GM23338 (cell line): ENCODE data around the gene MMP26. TPM values are rescaled to one million over a fixed set of nuclear protein-coding genes. Genes with fewer than 3 reads are reported as not detected.

Source experiments
- ATAC-seq: fragments of 200-7000 bp; cut with Tn5 transposase; 3 replicates; pipeline ENCODE4 v1.9.1; 2020
- DNase-seq: peaks from one replicate; pipeline ENCODE4 v3.0.0-alpha.2; 2015; ENCODE audit warnings: low spot score
- H2AFZ ChIP-seq: fragments of 200-600 bp; sonication (generic); 2 replicates; pipeline ENCODE4 v1.8.0; 2016; ENCODE audit warnings: antibody characterized with exemption, mild to moderate bottlenecking, moderate library complexity
- H3F3A ChIP-seq: fragments of 200-600 bp; sonication (generic); replicated peaks from 2 replicates; pipeline ENCODE4 v1.8.0; 2017; ENCODE audit warnings: antibody characterized with exemption, mixed run types, low read depth
- H3K27ac ChIP-seq: fragments of 200-600 bp; sonication (generic); 2 replicates; pipeline ENCODE4 v1.6.1; 2016; ENCODE audit warnings: low read depth
- H3K27me3 ChIP-seq: fragments of 200-600 bp; sonication (generic); 2 replicates; pipeline ENCODE4 v1.8.0; 2016; ENCODE audit warnings: mild to moderate bottlenecking, mixed run types, moderate library complexity; ENCODE audit not compliant: insufficient read depth
- H3K36me3 ChIP-seq: fragments of 200-600 bp; sonication (generic); 2 replicates; pipeline ENCODE4 v1.8.0; 2016; ENCODE audit warnings: mild to moderate bottlenecking; ENCODE audit not compliant: insufficient read depth
- H3K4me1 ChIP-seq: fragments of 200-600 bp; sonication (generic); 2 replicates; pipeline ENCODE4 v1.8.0; 2016; ENCODE audit warnings: mild to moderate bottlenecking, moderate library complexity; ENCODE audit not compliant: insufficient read depth
- H3K4me2 ChIP-seq: fragments of 200-600 bp; sonication (generic); 2 replicates; pipeline ENCODE4 v1.7.1; 2017; ENCODE audit warnings: mixed run types
- H3K4me3 ChIP-seq: fragments of 200-600 bp; sonication (generic); 2 replicates; pipeline ENCODE4 v1.6.1; 2016; ENCODE audit warnings: mixed run types
- H3K79me2 ChIP-seq: fragments of 200-600 bp; sonication (generic); replicated peaks from 2 replicates; pipeline ENCODE4 v1.8.0; 2017; ENCODE audit warnings: mild to moderate bottlenecking; ENCODE audit not compliant: insufficient read depth
- H3K9me2 ChIP-seq: fragments of 200-600 bp; sonication (generic); 2 replicates; pipeline ENCODE4 v1.8.0; 2017; ENCODE audit not compliant: insufficient read depth
- H4K20me1 ChIP-seq: fragments of 200-600 bp; sonication (generic); replicated peaks from 2 replicates; pipeline ENCODE4 v1.8.0; 2017; ENCODE audit warnings: mild to moderate bottlenecking; ENCODE audit not compliant: insufficient read depth
- H3K27ac Mint-ChIP-seq: 2 replicates; pipeline ENCODE4 v1.8.0; 2020; ENCODE audit warnings: inconsistent platforms, mild to moderate bottlenecking, moderate library complexity, mixed read lengths
- H3K27me3 Mint-ChIP-seq: 3 replicates; pipeline ENCODE4 v1.8.0; 2022; ENCODE audit warnings: low read depth, mild to moderate bottlenecking, moderate library complexity, mixed read lengths, inconsistent platforms; ENCODE audit not compliant: insufficient read depth, poor library complexity
- H3K36me3 Mint-ChIP-seq: 3 replicates; pipeline ENCODE4 v1.8.0; 2021; ENCODE audit warnings: low read depth, mild to moderate bottlenecking, inconsistent platforms, moderate library complexity, mixed read lengths
- H3K4me1 Mint-ChIP-seq: 3 replicates; pipeline ENCODE4 v1.8.0; 2020; ENCODE audit warnings: mild to moderate bottlenecking, inconsistent platforms, mixed read lengths
- H3K4me3 Mint-ChIP-seq: 3 replicates; pipeline ENCODE4 v1.8.0; 2021; ENCODE audit warnings: moderate library complexity, mild to moderate bottlenecking, inconsistent platforms, mixed read lengths
- H3K9me3 Mint-ChIP-seq: 3 replicates; pipeline ENCODE4 v1.8.0; 2020; ENCODE audit warnings: moderate library complexity, mild to moderate bottlenecking, inconsistent platforms, mixed read lengths
- JUNB ChIP-seq: IDR thresholded peaks from one replicate; pipeline ENCODE4 v1.6.1; 2016; ENCODE audit warnings: antibody characterized with exemption; ENCODE audit not compliant: unreplicated experiment
- STAT1 ChIP-seq: IDR thresholded peaks from one replicate; pipeline ENCODE4 v1.6.1; 2016; ENCODE audit warnings: antibody characterized with exemption; ENCODE audit not compliant: unreplicated experiment
- polyA plus RNA-seq: library from polyadenylated mRNA; unstranded; fragments of >200 nt; fragmentation: Nextera tagmentation; extraction: Ambion mirVana; gene quantifications from 2 replicates; pipeline ENCODE4 v1.2.1, GENCODE V29; 2016
- total RNA-seq: library from RNA; depleted of rRNA; stranded (reverse); fragments of >200 nt; shearing (Covaris generic); gene quantifications from 2 replicates; pipeline ENCODE4 v1.2.3, GENCODE V29; 2014
- TF ChIP-seq, protein P1 (sequence below): fragments of 250-450 bp; sonication (Bioruptor Pico); IDR thresholded peaks from 2 replicates; pipeline ENCODE4 v1.5.0; 2020; ENCODE audit warnings: mild to moderate bottlenecking, moderate library complexity
- TF ChIP-seq, protein P2 (sequence below): IDR thresholded peaks from one replicate; pipeline ENCODE4 v1.6.1; 2018; ENCODE audit warnings: antibody characterized with exemption; ENCODE audit not compliant: unreplicated experiment
- TF ChIP-seq, protein P3 (sequence below), 2 experiments: fragments of 200-600 bp in 1 of 2; sonication (generic) in 1 of 2; conservative IDR thresholded peaks; 2 replicates each; pipeline versions ENCODE4 v1.5.1 to v1.6.1; 2016 to 2017; ENCODE audit warnings: antibody characterized with exemption in 2 of 2, low read depth in 2 of 2, mild to moderate bottlenecking in 2 of 2, moderate library complexity in 1 of 2
- TF ChIP-seq, protein P4 (sequence below): IDR thresholded peaks from 2 replicates; pipeline ENCODE4 v1.6.1; 2016; ENCODE audit warnings: antibody characterized with exemption

The MMP26 gene
- total and polyA plus RNA-seq, 2 experiments from 2014 or later, result not detected

DNA sequence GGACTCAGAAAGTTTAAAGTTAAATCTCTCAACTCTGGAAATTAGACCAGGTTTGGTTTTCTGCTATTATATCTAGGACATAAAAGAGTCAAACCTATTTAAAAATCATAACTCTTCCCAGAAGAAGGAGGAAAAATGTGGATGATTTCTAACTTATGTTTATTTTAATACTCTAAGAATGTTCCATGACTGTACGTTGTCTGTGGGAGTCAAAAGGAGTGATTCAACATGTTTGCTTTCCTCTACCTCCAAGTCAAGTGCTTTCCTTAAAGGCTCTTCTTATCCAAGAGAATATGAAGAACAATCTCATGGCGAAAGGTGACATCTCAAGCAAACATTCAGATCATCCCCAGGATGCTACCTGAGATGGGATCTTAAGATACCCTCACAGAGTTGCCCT is 39.2 kb upstream of the MMP26 start (continued):
- TF ChIP-seq, protein P1, sequence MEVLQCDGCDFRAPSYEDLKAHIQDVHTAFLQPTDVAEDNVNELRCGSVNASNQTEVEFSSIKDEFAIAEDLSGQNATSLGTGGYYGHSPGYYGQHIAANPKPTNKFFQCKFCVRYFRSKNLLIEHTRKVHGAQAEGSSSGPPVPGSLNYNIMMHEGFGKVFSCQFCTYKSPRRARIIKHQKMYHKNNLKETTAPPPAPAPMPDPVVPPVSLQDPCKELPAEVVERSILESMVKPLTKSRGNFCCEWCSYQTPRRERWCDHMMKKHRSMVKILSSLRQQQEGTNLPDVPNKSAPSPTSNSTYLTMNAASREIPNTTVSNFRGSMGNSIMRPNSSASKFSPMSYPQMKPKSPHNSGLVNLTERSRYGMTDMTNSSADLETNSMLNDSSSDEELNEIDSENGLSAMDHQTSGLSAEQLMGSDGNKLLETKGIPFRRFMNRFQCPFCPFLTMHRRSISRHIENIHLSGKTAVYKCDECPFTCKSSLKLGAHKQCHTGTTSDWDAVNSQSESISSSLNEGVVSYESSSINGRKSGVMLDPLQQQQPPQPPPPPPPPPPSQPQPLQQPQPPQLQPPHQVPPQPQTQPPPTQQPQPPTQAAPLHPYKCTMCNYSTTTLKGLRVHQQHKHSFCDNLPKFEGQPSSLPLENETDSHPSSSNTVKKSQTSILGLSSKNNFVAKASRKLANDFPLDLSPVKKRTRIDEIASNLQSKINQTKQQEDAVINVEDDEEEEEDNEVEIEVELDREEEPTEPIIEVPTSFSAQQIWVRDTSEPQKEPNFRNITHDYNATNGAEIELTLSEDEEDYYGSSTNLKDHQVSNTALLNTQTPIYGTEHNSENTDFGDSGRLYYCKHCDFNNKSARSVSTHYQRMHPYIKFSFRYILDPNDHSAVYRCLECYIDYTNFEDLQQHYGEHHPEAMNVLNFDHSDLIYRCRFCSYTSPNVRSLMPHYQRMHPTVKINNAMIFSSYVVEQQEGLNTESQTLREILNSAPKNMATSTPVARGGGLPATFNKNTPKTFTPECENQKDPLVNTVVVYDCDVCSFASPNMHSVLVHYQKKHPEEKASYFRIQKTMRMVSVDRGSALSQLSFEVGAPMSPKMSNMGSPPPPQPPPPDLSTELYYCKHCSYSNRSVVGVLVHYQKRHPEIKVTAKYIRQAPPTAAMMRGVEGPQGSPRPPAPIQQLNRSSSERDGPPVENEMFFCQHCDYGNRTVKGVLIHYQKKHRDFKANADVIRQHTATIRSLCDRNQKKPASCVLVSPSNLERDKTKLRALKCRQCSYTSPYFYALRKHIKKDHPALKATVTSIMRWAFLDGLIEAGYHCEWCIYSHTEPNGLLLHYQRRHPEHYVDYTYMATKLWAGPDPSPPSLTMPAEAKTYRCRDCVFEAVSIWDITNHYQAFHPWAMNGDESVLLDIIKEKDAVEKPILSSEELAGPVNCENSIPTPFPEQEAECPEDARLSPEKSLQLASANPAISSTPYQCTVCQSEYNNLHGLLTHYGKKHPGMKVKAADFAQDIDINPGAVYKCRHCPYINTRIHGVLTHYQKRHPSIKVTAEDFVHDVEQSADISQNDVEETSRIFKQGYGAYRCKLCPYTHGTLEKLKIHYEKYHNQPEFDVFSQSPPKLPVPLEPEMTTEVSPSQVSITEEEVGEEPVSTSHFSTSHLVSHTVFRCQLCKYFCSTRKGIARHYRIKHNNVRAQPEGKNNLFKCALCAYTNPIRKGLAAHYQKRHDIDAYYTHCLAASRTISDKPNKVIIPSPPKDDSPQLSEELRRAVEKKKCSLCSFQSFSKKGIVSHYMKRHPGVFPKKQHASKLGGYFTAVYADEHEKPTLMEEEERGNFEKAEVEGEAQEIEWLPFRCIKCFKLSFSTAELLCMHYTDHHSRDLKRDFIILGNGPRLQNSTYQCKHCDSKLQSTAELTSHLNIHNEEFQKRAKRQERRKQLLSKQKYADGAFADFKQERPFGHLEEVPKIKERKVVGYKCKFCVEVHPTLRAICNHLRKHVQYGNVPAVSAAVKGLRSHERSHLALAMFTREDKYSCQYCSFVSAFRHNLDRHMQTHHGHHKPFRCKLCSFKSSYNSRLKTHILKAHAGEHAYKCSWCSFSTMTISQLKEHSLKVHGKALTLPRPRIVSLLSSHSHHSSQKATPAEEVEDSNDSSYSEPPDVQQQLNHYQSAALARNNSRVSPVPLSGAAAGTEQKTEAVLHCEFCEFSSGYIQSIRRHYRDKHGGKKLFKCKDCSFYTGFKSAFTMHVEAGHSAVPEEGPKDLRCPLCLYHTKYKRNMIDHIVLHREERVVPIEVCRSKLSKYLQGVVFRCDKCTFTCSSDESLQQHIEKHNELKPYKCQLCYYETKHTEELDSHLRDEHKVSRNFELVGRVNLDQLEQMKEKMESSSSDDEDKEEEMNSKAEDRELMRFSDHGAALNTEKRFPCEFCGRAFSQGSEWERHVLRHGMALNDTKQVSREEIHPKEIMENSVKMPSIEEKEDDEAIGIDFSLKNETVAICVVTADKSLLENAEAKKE (CRISPR knock-in tag), result no peak

DNA sequence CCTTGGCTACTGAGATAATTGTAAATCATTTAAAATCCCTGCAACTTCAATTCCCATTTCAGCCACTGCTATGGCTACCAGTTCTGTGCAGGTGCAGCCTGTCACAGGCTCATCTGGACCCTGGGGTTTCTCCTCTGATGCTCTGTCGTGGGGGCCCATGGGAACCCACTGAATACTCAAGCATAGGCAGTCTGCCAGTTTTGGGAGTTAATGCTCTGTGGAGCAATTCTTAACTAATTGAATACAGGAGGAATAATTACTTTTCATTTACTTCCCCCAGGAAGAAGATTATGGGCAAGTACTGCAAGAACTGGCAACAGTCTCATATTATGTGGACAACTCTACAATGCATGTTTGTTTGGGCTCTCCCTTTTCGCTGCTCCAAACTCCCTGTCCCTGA is 32.8 kb upstream of the MMP26 start:
- H4K20me1 ChIP-seq, result no peaks in the 10 kb centered on the region
- H3K4me2 ChIP-seq, result no peak overlapping the region
- H3K27me3 ChIP-seq, result no peaks in the 10 kb centered on the region
- H3K9me2 ChIP-seq, result no peaks in the 10 kb centered on the region
- H3K4me1 ChIP-seq, result no peaks in the 10 kb centered on the region
- ATAC-seq (no peak), DNase-seq (no peak)
- H3K9me3 Mint-ChIP-seq, result no peaks in the 10 kb centered on the region
- no peak overlapping the region for H3K4me3 Mint-ChIP-seq
- no peaks in the 10 kb centered on the region for H3K36me3 Mint-ChIP-seq
- no peak overlapping the region for H2AFZ ChIP-seq
- H3K4me1 Mint-ChIP-seq, result no peaks in the 10 kb centered on the region
- no peak overlapping the region for H3K4me3 ChIP-seq
- H3K79me2 ChIP-seq, result no peaks in the 10 kb centered on the region
- no peaks in the 10 kb centered on the region for H3F3A ChIP-seq
- peaks cover 3% of the 10 kb centered on the region for H3K27me3 Mint-ChIP-seq
- H3K27ac Mint-ChIP-seq, result no peak overlapping the region
- H3K27ac ChIP-seq, result no peak overlapping the region
- no peaks in the 10 kb centered on the region for H3K36me3 ChIP-seq
- no peak for TF ChIP-seq JUNB
- TF ChIP-seq, protein P2, sequence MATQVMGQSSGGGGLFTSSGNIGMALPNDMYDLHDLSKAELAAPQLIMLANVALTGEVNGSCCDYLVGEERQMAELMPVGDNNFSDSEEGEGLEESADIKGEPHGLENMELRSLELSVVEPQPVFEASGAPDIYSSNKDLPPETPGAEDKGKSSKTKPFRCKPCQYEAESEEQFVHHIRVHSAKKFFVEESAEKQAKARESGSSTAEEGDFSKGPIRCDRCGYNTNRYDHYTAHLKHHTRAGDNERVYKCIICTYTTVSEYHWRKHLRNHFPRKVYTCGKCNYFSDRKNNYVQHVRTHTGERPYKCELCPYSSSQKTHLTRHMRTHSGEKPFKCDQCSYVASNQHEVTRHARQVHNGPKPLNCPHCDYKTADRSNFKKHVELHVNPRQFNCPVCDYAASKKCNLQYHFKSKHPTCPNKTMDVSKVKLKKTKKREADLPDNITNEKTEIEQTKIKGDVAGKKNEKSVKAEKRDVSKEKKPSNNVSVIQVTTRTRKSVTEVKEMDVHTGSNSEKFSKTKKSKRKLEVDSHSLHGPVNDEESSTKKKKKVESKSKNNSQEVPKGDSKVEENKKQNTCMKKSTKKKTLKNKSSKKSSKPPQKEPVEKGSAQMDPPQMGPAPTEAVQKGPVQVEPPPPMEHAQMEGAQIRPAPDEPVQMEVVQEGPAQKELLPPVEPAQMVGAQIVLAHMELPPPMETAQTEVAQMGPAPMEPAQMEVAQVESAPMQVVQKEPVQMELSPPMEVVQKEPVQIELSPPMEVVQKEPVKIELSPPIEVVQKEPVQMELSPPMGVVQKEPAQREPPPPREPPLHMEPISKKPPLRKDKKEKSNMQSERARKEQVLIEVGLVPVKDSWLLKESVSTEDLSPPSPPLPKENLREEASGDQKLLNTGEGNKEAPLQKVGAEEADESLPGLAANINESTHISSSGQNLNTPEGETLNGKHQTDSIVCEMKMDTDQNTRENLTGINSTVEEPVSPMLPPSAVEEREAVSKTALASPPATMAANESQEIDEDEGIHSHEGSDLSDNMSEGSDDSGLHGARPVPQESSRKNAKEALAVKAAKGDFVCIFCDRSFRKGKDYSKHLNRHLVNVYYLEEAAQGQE, result no peak
- TF ChIP-seq, protein P3, sequence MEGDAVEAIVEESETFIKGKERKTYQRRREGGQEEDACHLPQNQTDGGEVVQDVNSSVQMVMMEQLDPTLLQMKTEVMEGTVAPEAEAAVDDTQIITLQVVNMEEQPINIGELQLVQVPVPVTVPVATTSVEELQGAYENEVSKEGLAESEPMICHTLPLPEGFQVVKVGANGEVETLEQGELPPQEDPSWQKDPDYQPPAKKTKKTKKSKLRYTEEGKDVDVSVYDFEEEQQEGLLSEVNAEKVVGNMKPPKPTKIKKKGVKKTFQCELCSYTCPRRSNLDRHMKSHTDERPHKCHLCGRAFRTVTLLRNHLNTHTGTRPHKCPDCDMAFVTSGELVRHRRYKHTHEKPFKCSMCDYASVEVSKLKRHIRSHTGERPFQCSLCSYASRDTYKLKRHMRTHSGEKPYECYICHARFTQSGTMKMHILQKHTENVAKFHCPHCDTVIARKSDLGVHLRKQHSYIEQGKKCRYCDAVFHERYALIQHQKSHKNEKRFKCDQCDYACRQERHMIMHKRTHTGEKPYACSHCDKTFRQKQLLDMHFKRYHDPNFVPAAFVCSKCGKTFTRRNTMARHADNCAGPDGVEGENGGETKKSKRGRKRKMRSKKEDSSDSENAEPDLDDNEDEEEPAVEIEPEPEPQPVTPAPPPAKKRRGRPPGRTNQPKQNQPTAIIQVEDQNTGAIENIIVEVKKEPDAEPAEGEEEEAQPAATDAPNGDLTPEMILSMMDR (conservative IDR thresholded peaks at IDR 0.05; ENCODE audit: low read depth in 2 of 2), result no peak
- TF ChIP-seq, protein P4, sequence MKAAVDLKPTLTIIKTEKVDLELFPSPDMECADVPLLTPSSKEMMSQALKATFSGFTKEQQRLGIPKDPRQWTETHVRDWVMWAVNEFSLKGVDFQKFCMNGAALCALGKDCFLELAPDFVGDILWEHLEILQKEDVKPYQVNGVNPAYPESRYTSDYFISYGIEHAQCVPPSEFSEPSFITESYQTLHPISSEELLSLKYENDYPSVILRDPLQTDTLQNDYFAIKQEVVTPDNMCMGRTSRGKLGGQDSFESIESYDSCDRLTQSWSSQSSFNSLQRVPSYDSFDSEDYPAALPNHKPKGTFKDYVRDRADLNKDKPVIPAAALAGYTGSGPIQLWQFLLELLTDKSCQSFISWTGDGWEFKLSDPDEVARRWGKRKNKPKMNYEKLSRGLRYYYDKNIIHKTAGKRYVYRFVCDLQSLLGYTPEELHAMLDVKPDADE, result no peak
- no peak for TF ChIP-seq STAT1
